ENCODE results near the gene TPTE.
"Not testable (repeated sequence)": the region's sequence is repeated elsewhere in the genome, so short reads cannot be mapped to it uniquely, and the experiment has no call there.

TPTE gene

GRCh38 chr21:10617133-10617752, 95.9 kb downstream of the TPTE start:
- DNase-seq, result not testable (repeated sequence)

DNA sequence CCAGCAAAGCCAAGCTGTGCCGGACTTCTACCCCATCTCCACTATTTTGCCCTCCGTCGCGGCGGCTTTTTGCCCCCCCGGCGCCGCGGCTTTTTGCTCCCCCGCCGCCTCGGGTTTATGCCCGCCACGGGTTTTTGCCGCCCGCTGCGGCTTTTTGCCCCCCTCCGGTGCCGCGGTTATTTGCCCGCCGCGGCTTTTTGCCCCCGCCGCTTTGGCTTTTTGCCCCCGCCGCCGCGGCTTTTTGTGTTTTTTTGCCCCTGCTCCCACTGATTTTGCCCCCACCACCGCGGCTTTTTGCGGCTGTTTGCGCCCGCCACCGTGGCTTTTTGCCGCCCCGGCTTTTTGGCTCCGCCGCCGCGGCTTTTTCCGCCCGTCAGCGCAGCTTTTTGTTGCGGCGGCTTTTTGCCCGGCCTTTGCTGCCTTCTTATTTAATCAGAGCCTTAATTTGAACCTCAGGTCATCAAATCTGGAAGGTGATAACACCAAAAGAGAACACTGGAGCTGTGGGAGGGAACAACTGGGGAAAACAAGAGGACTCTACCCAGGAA, 106.0 kb downstream of the TPTE start:
- no peak for DNase-seq

GRCh38 chr21:10629239-10629638, 107.9 kb downstream of the TPTE start:
- DNase-seq, result not testable (repeated sequence)

DNA sequence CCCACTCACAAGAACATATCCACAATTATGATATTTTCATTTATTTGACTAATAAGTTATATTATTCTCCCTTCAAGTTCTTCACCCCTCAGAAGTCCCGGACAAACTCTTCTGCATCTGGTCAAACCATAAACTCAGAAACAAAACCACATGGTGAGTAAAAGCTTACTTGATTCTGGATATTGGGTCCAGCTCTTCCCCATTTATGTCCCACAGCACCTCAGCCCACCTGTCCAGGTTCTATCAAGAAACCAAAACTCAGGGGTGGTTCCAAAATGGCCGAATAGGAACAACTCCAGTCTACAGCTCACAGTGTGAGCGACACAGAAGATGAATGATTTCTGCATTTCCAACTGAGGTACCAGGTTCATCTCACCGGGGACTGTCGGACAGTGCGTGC, 109.4 kb downstream of the TPTE start:
- not testable (repeated sequence) for DNase-seq

- not testable (repeated sequence) for DNase-seq
Measured at GRCh38 chr21:10631316-10631715, 109.9 kb downstream of the TPTE start.

- not testable (repeated sequence) for DNase-seq
Measured at GRCh38 chr21:10638144-10638543, 116.8 kb downstream of the TPTE start.

DNA sequence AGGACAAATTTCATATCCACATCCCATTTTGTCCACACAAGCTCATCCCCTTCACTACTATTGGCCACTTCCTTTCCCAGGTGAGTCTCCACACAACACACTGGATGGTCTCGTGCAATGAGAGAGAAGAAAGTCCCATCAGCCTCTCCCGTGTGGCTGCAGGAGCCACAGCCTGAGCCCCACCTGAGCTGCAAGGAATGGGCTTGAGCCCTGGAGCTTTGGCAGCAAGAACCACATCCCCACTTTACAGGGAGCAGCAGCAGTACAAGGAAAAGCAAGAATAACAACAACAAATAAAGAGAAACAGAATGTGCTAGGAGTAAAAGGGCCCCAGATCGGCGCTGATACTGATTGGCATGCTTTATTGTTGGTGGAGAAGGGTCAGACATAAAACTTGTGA, 117.7 kb downstream of the TPTE start:
- no peak for DNase-seq

GRCh38 chr21:10639746-10640145, 118.4 kb downstream of the TPTE start:
- not testable (repeated sequence) for DNase-seq

- no peak for DNase-seq
Measured at GRCh38 chr21:10640446-10640845, 119.1 kb downstream of the TPTE start.

GRCh38 chr21:10641107-10641506, 119.7 kb downstream of the TPTE start:
- no peak for DNase-seq

DNA sequence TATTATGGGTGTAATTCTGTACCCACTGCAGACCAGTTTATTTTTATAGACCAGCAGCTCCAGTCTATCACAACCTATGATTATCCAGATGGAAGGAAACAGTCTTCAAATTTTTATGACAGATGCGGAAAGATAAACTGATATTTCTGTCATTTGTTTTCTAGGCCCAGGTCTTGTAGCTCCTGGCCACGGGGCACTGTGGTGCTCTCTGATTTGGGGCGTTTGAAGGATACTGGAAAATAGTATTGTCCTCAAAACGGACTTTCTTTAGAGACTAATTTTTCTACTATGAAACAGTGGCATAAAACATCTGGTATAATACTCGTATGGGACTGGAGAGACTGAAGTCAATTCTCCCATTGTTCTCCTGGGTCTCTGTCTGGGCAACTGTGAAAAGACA, 124.3 kb downstream of the TPTE start:
- DNase-seq, result not testable (repeated sequence)

GRCh38 chr21:10649350-10650149, 128.2 kb downstream of the TPTE start:
- DNase-seq, result not testable (repeated sequence)

- DNase-seq, result not testable (repeated sequence)
Measured at GRCh38 chr21:10650297-10650696, 128.9 kb downstream of the TPTE start.
